Adrenal gland (tissue), 12 donors: Measurements from ENCODE around the gene TNFRSF14. TPM values are rescaled to one million over a fixed set of nuclear protein-coding genes. Genes with fewer than 3 reads are reported as not detected.

ENCODE experiments used
- DNase-seq, 7 donors: peaks; one replicate each; pipeline ENCODE4 v3.0.0-alpha.2; 2019 to 2020
- H3K27ac ChIP-seq, 5 donors: fragments of 200-600 bp; sonication (generic) in 4 of 5; 1 replicate in 3 of 5; 2 replicates in 2 of 5; pipeline versions ENCODE4 v1.5.1 to v1.8.0; 2016 to 2020; ENCODE audit warnings: mild to moderate bottlenecking in 1 of 5
- H3K27me3 ChIP-seq: fragments of 200-600 bp; 2 replicates; pipeline ENCODE4 v1.8.0; 2021
- H3K36me3 ChIP-seq, 2 donors: fragments of 200-600 bp; replicated peaks in 1 of 2; 1 replicate in 1 of 2; 2 replicates in 1 of 2; pipeline versions ENCODE4 v1.5.1 to v1.8.0; 2018 to 2022
- H3K4me1 ChIP-seq, 2 donors: fragments of 200-600 bp; replicated peaks in 1 of 2; 1 replicate in 1 of 2; 2 replicates in 1 of 2; pipeline versions ENCODE4 v1.5.1 to v1.8.0; 2018 to 2021
- H3K4me3 ChIP-seq, 4 donors: fragments of 200-600 bp; sonication (generic) in 3 of 4; one replicate each; pipeline ENCODE4 v1.5.1; 2016 to 2018
- H3K9me3 ChIP-seq, 3 donors: fragments of 200-600 bp; sonication (generic) in 1 of 3; replicated peaks in 1 of 3; 1 replicate in 2 of 3; 2 replicates in 1 of 3; pipeline versions ENCODE4 v1.5.1 to v1.8.0; 2016 to 2021
- POLR2A ChIP-seq, 2 donors: fragments of 450-650 bp; IDR thresholded peaks; one replicate each; pipeline ENCODE4 v1.6.1; 2017; ENCODE audit warnings: antibody characterized with exemption in 2 of 2, mild to moderate bottlenecking in 2 of 2, moderate library complexity in 1 of 2
- WGBS, 4 donors: extraction: QIAGEN DNeasy Blood & Tissue Kit in 2 of 4; methylation state at CpG; one replicate each; pipeline versions ENCODE4 v1.1.5 to v1.1.7; 2013 to 2017; 5-methylcytosine and 5-hydroxymethylcytosine counted together
- intact Hi-C, 2 donors: fragments of 100-400 bp; cut with DNase I; formaldehyde crosslinking; loops; one replicate each; pipeline versions ENCODE4 v1.14.1 to v1.15.0; 2022 to 2023
- polyA plus RNA-seq, 3 donors: library from polyadenylated mRNA; stranded (reverse); fragments of 200-250 nt in 2 of 3; fragments of 350-450 nt in 1 of 3; fragmentation: Illumina TruSeq in 1 of 3; extraction: RNeasy Lipid Tissue Mini Kit (QIAGEN cat#74804) in 1 of 3; gene quantifications; one replicate each; pipeline ENCODE4 v1.2.3, GENCODE V29; 2013 to 2014
- total RNA-seq, 9 donors: library from RNA; depleted of rRNA in 4 of 9; stranded (reverse); fragments of >200 nt in 4 of 9; fragments of 120-200 nt in 1 of 9; fragmentation: NEBNext Ultra II Directional in 1 of 9; extraction: Animal tissue kit (Norgen Biotek cat#: 25700) in 1 of 9; gene quantifications; one replicate each; pipeline versions ENCODE4 v1.1.0 to v1.2.4, GENCODE V29; 2013 to 2023
- TF ChIP-seq, protein P1 (sequence below), 6 experiments: fragments of 450-650 bp in 4 of 6; fragments of 200-600 bp in 2 of 6; sonication (generic) in 1 of 6; IDR thresholded peaks; 1 replicate in 5 of 6; 2 replicates in 1 of 6; pipeline versions ENCODE4 v1.5.1 to v1.8.0; 2016 to 2021; ENCODE audit warnings: antibody characterized with exemption in 6 of 6, mild to moderate bottlenecking in 2 of 6, moderate library complexity in 1 of 6
- donor health status: healthy with polysubstance abuse.
- donor health status: Bipolar disorder and iron deficiency.
- donor health status: DM: yes; HTN: yes; CAD: no.
- donor health status: DM: no; HTN: no; CAD: no.
- donor health status: DM: no; HTN: no; CAD: no.
- donor health status: DM: yes; HTN: yes; CAD: no.

The TNFRSF14 gene
- total and polyA plus RNA-seq, 12 donors = 7.0 to 554 (median 116) TPM

DNA sequence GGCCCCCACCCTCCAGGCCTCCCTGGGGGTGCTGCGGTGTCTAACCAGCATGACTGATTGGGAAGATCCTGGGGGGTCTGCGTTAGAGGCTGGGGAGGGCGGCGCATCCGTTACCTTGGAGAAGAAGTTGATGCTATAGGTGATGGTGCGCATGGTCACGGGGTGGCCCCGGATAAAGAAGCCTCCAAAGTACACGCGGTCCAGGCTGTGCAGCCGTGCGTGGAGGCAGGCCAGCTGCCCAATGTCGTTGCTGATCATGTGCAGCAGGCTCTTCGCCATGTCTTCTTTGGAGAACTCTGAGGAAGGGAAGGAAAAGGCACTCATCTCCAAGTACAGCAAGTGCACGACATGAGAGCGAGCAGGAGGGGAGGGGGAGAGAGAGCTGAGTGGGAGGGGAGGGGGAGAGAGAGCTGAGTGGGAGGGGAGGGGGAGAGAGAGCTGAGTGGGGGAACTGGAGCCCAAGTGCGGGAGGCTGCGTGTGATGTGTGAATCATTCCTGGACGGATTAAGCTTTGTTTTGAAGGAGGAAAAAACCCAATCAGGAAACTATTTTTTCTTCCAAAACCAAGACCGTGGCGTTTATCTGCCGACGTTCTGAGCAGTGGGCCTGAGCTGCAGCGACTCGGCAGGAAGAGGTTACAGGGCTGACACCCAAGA, 37.0 kb upstream of the TNFRSF14 start:
- Histone ChIP-seq H3K27ac (no peak overlapping the region), H3K27me3 (no peaks in the 10 kb centered on the region), H3K9me3 (no peaks in the 10 kb centered on the region), H3K36me3 (peaks cover 0 to 72% of the 10 kb centered on the region in 2 donors), H3K4me1 (peaks cover 0 to 11% of the 10 kb centered on the region in 2 donors), H3K4me3 (no peak overlapping the region)
- intact Hi-C loops = no loop called here
- DNase-seq = no peak
- WGBS, 4 donors = 85 to 91% (median 87%) methylated on average over 20 to 25 of the region's 25 CpGs
- TF ChIP-seq, protein P1, sequence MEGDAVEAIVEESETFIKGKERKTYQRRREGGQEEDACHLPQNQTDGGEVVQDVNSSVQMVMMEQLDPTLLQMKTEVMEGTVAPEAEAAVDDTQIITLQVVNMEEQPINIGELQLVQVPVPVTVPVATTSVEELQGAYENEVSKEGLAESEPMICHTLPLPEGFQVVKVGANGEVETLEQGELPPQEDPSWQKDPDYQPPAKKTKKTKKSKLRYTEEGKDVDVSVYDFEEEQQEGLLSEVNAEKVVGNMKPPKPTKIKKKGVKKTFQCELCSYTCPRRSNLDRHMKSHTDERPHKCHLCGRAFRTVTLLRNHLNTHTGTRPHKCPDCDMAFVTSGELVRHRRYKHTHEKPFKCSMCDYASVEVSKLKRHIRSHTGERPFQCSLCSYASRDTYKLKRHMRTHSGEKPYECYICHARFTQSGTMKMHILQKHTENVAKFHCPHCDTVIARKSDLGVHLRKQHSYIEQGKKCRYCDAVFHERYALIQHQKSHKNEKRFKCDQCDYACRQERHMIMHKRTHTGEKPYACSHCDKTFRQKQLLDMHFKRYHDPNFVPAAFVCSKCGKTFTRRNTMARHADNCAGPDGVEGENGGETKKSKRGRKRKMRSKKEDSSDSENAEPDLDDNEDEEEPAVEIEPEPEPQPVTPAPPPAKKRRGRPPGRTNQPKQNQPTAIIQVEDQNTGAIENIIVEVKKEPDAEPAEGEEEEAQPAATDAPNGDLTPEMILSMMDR (IDR thresholded peaks at IDR 0.05) = no peak
- TF ChIP-seq POLR2A (IDR thresholded peaks at IDR 0.05) = no peak

DNA sequence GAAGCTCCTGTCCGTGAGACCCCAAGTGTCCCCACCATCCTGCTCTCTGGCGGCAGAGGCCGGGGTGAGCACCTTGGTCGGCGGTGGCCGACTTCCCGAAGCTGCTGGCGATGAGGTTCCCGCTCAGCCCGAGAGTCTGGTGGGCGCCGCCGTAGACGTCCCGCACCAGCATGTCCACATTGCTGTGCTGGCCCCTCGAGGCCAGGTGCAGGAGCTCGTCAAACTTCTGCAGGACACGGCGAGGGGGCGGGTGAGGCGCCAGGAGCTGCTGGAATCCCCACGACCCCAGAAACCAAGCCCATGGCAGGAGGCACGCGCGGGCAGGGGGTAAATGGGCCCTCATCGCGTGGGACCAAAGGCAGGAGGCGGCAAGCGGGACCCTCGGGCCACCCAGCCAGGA, 36.4 kb upstream of the TNFRSF14 start:
- WGBS, 4 donors = 93 to 95% (median 94%) methylated on average over 12 to 30 of the region's 30 CpGs
- no peak overlapping the region for H3K27ac ChIP-seq
- H3K27me3 ChIP-seq = no peaks in the 10 kb centered on the region
- intact Hi-C loops = no loop called here
- TF ChIP-seq POLR2A (IDR thresholded peaks at IDR 0.05) = no peak
- TF ChIP-seq, protein P1 (IDR thresholded peaks at IDR 0.05) = no peak
- no peak overlapping the region for H3K4me3 ChIP-seq
- no peaks in the 10 kb centered on the region for H3K9me3 ChIP-seq
- no peak for DNase-seq
- H3K4me1 ChIP-seq = peaks cover 5 to 17% of the 10 kb centered on the region in 2 donors
- peaks cover 0 to 69% of the 10 kb centered on the region in 2 donors for H3K36me3 ChIP-seq

DNA sequence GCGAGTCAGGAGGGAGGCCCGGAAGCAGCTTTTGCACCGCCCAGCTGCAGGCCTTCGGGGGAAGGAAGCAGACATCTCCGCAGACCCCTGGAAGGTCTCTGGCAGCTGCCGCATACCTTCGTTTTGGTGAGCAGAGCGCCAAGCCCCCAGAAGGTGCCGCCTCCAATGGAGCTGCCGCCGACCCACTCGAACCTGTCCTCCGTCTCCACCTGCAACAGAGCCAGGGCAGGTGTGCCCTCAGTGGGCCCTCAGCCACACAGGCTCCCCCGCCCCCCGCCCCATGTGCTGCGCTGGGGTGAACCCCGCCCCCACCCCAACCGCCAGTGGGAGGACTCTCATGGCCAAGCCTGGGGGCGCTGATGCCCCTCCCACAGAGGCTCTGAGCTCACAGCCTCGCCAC, 36.0 kb upstream of the TNFRSF14 start:
- WGBS, 4 donors = 95 to 99% (median 96%) methylated on average over 8 to 20 of the region's 20 CpGs
- peaks cover 0 to 64% of the 10 kb centered on the region in 2 donors for H3K36me3 ChIP-seq

DNA sequence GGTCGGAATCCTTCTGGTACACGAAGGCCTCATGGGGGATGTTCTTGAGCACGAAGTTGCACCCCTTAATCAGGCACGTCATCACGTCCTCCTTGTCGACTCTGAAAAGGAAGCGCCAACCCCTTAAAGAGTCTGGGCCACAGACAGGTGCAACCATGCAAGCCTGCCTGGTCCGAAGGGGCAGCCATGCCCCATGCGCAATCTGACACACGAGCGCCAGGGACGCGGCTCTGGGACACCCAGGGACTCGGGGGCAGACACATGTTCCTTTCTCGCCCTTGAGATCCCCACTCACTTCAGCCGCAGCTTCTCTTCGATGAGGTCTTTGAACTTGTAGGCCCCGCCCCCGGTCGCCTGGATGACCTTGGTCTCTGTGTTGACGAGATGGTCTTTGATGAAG, 35.4 kb upstream of the TNFRSF14 start:
- Histone ChIP-seq H3K36me3 (peaks cover 0 to 58% of the 10 kb centered on the region in 2 donors), H3K27me3 (no peaks in the 10 kb centered on the region), H3K9me3 (no peaks in the 10 kb centered on the region), H3K4me3 (no peak overlapping the region), H3K4me1 (peaks cover 16 to 26% of the 10 kb centered on the region in 2 donors), H3K27ac (no peak overlapping the region)
- no peak for DNase-seq
- TF ChIP-seq, protein P1 (IDR thresholded peaks at IDR 0.05) = no peak
- TF ChIP-seq POLR2A (IDR thresholded peaks at IDR 0.05) = no peak
- WGBS, 4 donors = 71 to 82% (median 74%) methylated on average over 10 to 21 of the region's 21 CpGs
- intact Hi-C loops = no loop called here

More for the DNA sequence above, 36.0 kb upstream of the TNFRSF14 start:
- Histone ChIP-seq H3K27me3 (no peaks in the 10 kb centered on the region), H3K27ac (no peak overlapping the region), H3K9me3 (no peaks in the 10 kb centered on the region), H3K4me1 (peaks cover 10 to 21% of the 10 kb centered on the region in 2 donors), H3K4me3 (no peak overlapping the region)
- TF ChIP-seq POLR2A (IDR thresholded peaks at IDR 0.05) = no peak
- TF ChIP-seq, protein P1 (IDR thresholded peaks at IDR 0.05) = no peak
- no peak for DNase-seq
- intact Hi-C loops = no loop called here
